ENCODE results near the gene DAB2IP.
A peak's percentile ranks its signal among the peaks of the same experiment; 100 is the strongest.
"Not testable (repeated sequence)": the region's sequence is repeated elsewhere in the genome, so short reads cannot be mapped to it uniquely, and the experiment has no call there.

DAB2IP gene

DNA sequence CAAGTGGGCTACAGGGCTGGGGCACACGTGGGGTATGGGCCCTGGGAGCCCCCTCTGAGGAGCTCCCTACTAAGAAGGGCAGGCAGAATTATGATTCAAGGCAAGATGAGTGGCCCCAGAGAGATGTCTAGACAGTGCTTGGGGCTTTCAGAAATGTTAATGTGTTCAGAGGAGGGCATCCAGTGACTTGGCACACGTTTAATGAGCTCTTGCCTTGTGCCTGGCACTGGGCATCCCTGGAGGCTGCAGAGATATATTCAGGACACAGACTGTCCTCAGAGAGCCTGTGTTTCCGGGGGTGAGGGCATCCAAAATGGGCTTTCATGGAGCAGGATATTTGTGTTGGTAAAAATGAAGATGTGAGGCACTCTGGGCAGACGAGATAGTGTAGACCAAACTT, 25.4 kb upstream of the DAB2IP start:
- no peak for DNase-seq

DNA sequence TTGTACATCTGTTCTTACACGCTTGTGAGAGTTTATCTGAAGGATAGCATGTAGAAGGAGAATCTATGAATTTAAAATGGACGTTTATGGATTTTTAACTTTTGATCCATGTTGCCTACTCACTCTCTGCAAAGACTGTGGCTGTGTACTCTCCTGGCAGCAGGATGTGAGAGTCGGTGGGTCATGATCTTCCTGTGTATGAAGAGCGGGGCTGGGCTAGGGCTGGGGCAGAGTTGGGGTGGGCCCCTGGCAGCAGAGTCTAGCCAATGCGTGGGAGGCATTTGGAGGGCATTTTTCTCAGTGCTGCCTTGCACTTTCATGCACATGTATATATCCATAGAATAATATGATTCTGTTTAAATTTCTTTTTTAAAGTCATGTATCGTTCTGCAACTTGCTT, 24.0 kb upstream of the DAB2IP start:
- DNase-seq, result no peak

DNA sequence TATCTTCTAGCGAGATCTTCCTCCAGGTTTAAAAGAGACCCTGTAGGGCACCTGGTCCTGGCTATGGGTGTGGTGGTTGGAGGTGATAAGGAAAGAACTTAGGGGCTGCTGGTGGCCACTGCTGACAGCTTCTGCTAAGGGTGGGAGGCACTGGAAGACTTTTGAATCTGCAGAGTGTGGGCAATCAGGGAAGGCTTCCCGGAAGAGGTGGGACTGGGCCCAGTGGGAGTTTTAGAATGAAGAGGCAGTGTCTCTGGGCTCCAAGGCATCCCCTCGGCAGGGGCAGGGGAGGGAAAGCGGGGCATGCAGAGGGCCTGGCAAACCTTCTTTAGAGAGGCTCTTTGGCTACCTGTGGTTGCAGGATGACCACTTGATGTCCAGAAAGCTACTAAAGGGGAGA, 23.0 kb upstream of the DAB2IP start:
- no peak for DNase-seq

DNA sequence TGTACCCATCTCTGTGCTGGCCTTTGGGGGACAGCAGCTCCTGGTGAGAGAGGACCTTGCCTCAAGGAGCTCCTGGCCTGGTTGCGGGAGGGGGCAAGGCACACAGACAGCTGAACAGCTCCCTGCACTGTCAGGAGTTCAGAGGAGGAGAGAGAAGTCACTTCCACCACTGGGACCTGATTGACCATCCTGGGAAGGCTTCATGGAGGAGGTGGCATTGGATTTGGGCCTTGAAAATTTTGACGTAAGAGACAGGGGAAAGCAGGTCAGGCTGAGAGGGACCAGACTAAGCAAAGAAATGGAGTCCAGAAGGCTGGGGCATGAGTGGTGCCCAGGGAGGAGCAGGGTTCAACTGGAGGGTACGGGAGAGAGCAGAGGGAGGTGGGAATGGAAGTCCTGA, 20.3 kb upstream of the DAB2IP start:
- no peak for DNase-seq

DNA sequence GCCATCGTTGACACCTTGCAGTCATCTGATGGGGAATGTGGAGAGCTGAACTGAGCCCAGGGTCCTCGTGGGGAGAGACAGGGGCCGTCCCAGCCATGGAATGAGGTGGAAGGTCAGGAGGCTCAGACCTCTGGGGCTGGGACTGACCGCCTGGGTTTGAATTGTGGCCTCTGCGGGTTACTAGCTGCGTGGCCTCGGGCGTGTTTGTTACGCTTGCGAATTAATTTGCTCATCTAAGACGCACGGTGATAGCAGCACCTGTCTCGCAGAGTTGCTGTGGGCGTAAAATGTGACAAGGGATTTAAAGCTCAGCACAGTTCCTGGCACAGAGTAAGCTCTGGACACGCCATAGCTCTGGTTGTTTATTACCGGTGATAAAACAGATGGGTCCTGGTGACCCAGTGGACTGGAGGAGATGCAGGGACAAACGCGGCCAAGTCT, 19.4 kb upstream of the DAB2IP start:
- no peak for DNase-seq

DNA sequence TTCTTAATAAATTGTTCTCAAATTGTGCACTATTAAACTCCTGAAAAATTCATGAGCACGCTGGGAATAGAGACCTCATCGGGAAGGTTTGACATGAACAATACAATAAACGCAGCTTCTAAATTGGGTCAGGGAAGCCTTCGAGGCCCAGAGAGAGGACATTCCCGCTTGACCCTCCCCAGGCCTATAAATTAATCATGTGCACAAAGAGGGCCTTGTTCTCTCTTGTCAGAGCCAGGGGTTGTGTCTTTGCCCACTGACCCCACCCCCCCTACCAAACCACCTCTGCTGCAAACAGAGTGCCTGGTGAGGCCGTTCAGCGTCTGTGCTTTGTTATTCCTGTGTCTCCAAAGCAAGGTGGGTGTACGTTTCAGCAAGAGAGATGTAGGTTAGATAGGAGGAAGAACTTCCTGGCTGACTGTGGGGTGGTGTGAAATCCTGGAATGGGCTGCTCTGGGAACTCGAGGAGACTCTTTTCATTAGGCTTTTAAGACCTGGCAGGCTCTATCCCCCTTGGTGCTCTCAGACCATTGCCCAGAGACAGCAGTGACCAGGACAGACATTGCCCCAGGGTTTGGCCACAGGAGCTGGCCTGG, 18.2 kb upstream of the DAB2IP start:
- no peak for DNase-seq

DNA sequence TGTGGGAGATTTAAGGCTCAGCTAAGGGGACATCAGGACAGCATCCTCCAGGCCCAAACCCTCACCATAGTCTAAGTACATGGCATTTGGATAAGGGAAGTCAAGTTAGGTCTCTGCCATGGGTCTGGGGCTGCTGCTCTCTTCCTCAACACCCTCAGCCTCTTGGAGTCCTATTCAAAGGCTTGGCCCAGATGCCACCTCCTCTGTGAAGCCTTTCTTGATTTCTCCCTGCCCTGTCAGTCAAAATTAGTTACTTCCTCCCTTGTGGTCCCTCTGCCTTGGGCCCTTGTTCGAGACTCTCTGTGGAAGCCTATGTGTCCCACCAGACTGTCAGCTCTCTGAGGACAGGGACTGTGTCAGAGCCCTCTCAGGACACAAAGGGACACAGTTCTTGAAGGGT, 17.7 kb upstream of the DAB2IP start:
- DNase-seq, result no peak

DNA sequence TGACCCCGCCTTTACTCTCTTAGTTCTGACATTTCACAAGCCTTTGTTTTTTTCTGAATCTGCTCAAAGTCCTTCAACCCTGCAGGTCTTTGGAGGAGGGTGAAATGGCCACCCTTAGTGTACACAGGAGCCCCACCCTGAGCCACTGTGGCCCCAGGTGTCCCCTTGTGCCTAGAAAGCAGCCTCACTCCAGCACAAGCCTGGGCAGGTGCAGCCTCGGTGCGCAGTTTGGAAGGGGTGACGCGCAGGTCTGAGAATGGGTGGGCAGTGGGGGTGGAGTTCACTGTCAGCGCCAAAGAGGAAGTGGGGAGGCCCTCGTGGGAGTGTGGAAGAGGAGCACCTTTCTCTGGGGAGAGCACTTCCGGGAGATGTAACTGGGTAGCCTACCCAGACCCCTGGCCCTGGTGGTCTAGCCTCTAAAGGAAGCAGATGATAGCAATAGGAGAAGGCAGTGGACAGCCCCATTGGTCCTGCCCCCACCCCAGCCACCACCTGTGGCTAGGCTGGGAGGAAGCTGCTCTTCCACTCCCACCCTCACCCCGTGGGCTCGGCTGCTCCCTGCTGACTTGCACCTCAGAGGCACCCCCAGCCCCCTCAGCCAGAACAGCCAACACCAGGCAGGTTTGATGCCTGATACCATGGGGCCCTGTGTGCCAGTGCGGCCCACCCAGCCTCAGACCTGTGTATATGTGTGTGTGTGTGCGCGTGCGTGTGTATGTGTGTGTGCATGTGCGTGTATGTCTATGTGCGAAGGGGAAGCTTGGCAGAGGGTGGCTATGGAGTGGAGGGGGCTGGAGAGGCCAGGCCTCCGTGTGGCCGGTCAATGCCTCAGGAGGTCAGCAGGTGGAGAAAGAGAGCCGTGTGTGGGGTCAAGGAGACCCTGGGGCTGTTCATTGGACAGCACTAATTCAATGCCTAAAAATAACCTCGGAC, 16.8 kb upstream of the DAB2IP start:
- no peak for DNase-seq

DNA sequence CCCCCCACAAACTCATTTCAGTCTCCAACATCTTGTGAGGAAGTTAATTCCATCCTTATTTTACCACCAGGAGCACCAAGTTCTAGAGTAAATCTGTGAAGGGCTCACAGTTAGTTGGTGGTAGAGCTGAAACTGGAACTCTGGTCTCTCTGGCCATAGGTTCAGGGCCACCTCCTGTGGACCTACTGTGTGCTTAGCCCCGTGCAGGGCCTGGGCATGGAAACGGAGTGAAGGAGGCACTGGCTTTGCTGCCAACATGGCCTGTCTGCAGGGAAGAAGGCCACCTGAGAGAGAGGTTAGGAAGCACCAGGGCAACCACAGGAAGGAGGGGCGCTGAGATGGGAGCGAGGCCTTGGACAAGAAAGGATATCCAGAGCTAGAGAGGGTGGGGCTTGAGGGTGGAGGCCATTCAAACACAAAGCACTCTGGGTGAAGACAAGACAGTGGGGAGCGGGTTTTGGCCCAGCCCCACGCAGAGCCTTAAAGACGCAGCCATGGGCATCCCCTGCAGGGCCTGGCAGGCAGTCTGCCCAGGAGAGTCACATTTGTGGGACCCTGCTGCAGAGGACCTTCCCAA, 16.0 kb upstream of the DAB2IP start:
- no peak for DNase-seq

DNA sequence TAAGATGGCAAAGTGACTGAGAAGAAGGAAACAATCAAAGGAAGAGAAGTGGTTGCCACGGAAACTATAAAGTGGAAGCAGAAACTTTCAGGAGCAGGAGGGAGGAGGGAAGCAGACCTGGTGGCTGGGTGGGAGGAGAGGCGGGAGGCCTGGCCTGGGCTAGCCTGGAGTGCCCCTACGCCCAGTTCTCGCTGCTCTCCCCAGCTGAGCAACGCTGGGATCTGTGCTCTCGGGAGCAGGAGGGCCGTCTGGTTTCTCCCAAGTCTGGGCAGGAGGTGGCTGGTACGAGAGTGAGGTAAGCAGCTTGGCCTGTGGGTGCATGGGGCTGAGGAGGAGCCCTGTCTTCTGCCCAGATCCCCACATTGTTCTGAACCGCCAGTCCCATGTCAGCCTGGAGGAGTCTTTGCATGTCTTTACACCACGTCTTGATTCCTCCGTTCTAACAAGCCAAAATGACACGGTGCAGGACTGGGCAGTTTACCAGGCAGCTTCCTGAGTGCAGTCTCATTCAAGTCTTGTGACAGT, 15.0 kb upstream of the DAB2IP start:
- no peak for DNase-seq

DNA sequence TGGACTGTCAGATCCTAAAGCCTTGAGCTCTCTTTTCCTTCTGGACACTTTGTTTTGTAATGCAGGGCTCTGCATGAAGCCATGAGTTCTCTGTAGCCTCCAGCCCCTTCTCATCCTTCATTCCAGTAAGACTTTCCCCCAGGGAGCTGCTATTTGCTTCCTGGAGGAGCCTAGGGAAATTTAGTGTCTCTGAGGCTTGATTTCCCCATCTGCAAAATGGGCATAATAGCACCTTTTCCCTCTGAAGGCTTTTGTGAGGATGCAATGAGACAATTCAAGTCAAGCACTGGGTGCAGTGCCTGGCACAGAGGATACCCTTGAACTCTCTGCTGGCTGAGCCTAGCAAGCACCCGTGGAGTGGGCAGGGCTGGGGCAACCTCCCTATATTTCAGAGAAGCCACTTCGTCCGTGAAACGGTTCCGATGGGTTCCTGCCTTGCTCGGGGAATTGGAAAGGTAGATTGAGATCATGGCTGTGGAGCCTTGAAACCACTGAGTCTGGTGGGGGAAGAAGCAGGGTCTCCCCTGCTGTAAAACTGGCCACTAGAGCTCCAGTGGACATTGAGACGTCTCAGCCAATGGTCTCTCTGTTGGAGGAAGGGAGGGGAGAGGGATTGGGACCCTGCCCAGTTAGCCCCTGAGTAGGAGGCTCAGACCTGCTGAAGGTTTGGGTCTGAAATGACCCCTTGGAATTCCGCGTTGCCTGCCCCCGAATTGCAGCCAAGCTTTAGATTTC, 14.3 kb upstream of the DAB2IP start:
- no peak for DNase-seq

DNA sequence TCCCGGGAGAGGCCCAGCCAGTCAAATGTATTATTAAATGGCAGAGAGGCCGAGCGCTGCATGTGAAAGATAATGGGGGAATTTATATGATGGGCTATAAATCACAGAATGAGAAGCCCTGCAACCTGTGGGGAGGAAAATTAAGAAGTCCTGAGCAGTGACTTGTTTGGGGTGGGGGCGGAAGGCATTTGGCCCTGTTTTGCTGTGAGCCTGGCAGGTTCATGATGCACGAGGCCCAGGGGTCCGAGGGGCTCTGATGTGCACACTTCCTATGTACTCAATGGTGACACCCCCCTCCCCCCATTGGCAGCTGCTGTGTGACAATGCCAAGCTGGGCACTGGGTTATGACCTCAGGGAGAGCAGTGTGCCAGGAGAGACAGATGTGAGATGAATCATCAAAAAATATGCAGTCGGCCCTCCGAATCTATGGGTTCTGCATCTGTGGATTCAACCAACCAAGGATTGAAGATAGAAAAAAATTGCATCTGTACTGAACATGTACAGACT, 13.7 kb upstream of the DAB2IP start:
- peak; percentile 80 for DNase-seq

DNA sequence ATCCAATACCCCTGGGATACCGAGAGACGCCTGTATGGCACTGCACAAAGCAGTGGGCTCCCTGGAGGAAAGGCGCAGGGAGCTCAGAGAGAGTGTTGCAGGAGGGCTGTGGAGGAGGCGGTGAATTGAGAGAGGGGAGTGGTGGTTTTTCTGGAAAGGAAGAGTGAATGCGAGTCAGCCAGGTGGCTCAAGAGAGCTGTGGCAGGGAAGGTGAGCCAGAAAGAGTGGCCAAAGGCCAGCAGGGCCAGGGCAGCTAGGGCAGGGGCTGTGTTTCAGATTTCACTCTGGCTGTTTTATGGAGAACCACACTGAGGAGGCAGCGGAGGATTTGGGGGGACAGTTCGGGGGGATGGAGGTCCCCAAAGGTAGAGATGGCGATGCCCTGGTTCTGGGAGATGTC, 13.0 kb upstream of the DAB2IP start:
- no peak for DNase-seq

DNA sequence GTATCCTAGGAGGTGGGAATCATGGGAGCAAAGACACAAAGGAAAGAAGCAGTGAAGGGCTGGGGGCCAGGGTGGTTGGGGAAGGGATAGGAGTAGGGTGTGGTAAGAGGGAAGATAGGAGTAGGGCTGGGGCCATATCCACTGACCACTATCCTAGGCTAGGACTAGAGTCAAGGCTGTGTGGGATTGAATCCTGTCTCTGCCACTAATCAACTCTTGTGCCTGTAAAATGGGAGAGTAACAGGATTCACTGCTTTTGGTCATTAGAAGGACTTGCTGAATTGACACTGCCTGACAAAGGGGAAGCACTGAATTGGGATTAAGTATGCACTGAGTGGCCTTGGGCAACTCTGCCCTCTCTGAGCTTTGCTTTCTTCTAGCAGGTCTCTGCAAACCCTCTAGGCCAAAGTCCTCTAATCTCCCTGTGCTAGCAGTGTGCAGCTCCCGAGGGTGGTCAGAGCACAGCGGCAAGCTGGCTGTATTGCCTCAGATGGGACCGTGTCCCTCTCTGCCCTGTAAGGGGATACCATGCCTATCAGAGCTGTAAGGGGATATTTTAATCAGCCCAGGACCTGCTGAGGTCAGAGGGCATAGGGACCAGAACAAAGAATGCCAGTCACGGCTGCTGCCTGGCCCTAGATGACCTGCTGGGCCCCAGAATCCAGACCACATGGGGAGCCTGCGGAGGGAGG, 12.4 kb upstream of the DAB2IP start:
- DNase-seq, result no peak

DNA sequence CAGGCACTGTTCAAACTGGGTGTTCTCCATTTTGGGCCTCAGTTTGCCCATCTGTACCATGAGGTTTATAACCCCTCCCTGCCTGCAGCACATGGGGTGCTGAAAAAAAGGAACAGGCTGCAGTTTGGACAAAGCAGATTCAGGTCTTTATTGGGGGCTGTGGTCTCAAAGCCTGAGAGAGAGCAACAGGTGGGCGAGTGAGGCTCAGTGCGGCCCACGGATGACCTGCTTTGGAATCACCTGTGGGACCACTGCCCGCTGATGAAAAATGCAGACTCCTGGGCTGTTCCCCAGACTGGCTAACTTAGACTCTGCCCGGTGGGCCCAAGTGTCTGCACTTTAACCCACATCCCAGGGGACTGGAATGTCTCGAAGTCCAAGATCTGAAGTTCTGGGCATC, 11.8 kb upstream of the DAB2IP start:
- DNase-seq, result no peak

DNA sequence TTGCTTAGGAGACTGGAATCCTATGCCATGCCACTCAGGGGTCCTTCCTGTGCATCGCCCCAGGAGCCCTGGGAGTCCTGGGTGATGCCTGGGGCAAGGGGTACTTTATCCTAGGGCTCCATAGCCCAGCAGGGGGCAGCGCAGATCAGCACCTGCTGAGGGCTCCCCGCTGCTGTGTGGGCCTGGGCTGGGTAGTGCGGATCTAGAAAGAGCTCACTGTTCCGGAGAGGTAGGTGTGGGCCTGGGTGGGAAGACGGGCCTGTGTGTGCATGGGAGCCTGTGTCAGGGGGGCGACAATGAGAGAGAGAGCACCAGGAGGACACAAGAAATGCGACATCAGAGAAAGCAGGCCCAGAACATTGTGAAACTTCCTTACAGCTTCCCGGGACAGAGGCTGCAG, 11.4 kb upstream of the DAB2IP start:
- no peak for DNase-seq

DNA sequence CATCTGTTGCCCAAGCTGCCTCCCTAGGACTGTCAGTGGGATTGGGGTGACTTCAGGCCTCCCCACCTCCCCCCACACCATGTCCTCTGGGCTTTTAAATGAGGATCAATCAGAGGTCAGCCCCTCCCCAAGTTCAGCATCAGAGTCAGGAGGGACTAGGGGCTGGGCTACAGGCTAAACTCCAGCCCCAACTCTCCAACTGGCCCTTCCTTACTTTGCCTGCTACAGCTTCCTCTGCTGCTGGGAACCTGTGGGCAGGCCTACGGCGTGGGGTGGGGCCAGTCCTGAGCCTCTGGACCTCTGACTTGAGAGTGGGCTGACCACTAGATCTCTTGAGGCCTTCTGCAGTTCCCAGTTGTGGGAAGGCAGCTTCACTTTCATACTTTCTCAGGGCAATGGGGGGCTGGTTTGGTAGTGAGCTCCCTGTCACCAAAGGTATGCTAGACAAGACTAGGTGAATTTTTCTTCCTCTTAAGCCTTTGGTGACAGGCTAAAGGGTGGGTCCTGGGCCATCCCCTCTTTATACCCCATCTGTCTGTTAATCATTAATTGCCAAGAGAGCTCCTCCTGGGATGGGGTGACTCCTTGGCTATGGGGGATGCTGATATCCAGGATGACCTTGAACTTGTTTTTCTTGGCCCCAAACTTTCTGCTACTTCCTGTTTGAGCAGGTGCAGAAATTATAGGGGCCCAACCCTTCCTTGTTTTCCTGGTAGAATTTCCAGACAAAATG, 10.8 kb upstream of the DAB2IP start:
- DNase-seq, result no peak

DNA sequence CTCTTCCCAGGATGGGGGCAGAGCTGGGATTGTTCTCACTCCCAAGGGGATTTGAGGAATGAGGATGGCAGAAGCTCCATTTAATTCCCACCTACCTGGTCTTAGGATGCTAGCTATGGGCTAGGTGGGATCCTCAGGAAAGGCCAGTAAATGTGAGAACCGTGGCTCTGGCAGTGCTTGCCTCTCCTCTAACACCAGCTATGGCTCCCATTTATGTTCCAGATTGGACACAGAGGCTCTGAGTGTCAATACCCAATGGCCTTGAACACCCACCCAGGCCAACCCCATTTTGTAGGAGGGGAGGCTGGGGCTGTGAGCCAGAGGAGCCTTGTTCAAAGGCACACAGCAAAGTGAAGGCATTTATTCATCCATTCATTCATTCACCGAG, 10.2 kb upstream of the DAB2IP start:
- no peak for DNase-seq

DNA sequence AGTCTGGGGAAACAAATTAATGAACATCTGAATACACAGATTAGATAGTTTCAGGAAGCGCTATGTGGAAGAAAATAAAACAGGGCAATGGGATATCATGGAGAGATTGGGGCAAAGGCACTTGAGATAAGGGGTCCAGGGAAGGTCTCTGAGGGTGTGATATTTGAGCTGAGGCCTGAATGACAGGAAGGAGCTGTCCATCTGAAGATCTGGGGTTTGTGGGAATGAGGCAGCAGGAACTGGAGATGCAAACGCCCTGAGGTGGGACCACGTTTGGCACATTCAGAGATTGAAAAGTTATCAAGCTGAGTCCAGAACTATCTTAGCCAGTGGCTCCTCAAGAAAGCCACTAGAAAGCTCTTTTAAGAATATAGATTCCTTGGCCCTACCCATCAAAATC, 8.7 kb upstream of the DAB2IP start:
- no peak for DNase-seq

DNA sequence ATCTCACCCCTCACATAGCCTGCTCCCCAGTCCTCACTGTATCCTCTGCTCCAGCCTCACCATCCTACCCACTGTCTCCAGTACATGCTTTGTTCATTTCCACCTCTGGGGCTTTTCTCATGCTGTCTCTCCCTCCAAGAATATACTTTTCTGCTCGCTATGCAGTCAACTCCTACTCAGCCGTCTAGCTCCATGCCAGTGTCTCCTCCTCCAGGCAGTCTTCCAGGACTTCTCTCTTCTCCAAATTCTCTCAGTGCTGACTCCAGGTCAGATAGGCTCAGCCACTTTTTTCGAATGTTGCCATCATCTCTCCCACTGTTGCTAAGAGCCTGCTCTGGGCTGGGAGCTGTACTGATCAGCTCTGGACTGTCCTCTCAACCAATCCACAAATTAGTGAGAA, 8.0 kb upstream of the DAB2IP start:
- DNase-seq, result no peak

DNA sequence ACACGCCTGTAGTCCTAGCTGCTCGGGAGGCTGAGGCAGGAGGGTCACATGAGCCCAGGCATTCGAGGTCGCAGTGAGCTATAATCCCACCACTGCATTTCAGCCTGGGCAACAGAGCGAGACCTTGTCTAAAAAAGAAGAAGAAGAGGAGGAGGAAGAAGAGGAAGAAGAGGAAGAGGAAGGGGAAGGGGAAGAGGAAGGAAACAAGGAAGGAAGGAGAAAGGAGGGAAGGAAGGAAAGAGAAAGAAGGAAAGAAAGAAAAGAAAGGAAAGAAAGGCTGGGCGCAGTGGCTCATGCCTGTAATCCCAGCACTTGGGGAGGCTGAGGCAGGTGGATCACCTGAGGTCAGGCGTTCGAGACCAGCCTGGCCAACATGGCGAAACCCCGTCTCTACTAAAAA, 7.4 kb upstream of the DAB2IP start:
- DNase-seq, result not testable (repeated sequence)

DNA sequence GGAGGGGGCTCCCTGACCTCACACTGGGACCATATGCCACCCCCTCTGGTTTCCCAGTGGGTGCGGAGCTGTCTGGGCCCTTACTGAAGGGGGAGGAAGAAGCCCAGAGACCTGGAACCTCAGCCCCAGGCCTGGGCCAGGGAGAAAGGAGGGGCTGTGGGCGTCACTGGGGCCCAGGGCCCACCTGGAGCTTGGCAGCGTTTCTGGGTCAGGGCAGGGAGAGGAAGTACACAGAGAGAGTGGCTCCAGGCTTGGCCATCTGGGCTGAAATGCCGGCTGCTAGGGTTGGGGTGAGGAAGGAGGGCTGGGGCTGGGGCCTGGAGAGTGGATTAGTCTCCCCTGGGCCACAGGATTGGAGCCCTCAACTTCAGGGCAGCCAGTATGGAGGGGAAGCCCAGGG, 6.4 kb upstream of the DAB2IP start:
- DNase-seq, result no peak
